IPS-18c (cell line): ENCODE data around the gene SEMA3C.

ENCODE experiments used
- H3K4me3 ChIP-seq: 2 replicates; pipeline ENCODE4 v1.7.0; 2013; ENCODE audit warnings: low read depth, mild to moderate bottlenecking, low read length, moderate library complexity; ENCODE audit not compliant: insufficient read depth
- H3K9me3 ChIP-seq: one replicate; pipeline ENCODE4 v1.6.1; 2013; ENCODE audit warnings: mild to moderate bottlenecking, low read length, moderate library complexity; ENCODE audit not compliant: control insufficient read depth, insufficient read depth

SEMA3C gene

GRCh38 chr7:80783186-80783677 lies 135.6 kb downstream of the SEMA3C start:
- H3K4me3 ChIP-seq = no peak overlapping the region
- no peaks in the 10 kb centered on the region for H3K9me3 ChIP-seq

DNA sequence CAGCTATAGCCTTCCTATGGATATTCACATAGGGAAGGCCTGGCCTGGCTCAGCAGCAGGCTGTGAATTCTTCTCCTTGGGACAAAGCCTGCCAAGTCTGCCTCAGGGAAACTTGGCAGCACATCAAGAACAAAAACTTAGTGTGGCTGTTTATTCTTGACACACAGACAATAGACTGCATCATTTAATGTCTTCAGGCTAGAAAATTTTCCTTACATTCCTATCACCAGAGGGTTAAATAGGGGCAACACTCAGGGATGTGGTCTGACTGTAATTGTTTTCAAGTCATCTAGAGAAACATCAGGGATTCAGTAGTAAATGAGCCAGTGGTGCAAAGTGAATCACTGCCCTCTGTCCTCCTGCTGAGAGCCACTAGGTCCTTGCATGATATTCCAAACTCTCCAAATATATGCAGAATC lies 137.3 kb downstream of the SEMA3C start:
- no peak overlapping the region for H3K4me3 ChIP-seq
- no peaks in the 10 kb centered on the region for H3K9me3 ChIP-seq

DNA sequence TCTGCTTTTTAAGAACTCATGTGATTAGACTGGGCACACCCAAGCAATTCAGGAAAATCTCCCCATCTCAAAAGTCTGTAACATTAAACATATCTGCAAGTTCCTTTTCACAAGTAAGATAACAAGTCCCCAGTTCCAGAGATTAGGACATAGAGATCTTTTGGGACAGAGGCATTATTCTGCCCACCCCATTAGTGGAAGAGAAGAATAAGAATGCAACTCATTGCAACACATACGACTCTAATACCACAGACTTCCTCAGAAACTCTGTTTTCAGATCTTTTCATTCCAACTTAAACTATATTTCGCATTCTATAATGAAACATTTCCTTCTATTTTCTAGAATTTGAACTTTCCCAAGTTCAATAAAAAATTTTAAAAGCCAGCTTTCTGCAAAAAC lies 137.7 kb downstream of the SEMA3C start:
- Histone ChIP-seq H3K9me3 (no peaks in the 10 kb centered on the region), H3K4me3 (no peak overlapping the region)

DNA sequence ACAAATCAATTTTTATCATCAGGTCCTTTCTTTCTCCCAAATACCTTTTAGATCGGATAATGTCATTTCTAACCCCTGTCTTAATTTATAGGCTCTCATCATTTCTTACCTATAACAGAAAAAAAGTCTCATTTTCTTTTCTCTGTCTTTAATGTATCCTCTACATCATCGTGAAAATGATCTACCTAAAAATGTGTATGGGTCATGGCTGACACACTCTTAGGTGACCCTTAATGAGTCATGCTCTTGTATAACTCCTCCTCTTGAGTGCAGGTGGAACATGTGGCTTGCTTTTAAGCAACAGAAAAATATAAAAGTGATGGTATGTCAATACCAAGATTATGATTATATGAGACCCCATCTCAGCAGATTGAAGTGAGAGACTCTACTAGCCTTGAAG lies 139.4 kb downstream of the SEMA3C start:
- H3K9me3 ChIP-seq = no peaks in the 10 kb centered on the region
- no peak overlapping the region for H3K4me3 ChIP-seq

DNA sequence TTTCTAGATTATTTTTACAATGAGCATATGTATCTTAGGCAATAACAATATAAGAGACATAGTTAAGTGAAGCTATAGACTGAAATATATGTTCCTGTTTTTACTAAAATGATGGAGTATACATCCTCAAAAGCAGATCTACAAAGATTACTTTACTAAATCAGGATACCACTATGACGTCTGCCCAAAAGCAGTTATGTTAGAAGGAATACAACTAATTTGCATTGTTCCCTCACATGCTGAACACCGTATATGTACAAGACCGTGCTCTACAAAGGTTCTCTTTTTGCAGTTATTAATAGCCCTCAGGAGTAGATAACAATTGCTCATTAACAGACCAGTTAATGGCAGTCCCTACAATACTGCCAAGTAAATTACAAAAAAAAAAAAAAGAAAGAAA lies 143.0 kb downstream of the SEMA3C start:
- Histone ChIP-seq H3K4me3 (no peak overlapping the region), H3K9me3 (no peaks in the 10 kb centered on the region)

- Histone ChIP-seq H3K9me3 (no peaks in the 10 kb centered on the region), H3K4me3 (no peak overlapping the region)
Measured at GRCh38 chr7:80775482-80775881, 143.4 kb downstream of the SEMA3C start.

DNA sequence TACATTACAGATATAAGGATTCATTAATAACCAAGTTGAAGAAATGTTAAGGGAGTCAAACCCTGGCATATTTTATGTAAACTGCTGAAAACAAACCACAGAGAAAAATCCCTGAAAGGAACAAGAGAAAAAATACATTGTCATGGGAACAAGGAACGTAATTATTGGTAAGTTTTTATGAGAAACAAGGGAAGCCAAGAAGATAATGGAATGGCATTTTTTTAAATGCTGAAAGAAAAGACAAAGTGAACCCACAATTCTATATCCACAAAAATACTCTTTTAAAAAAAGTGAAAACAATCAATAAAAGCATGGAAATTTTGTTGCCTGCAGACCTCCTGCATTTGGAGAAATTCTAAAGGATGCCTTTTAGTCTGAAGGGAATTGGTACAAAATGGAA lies 144.0 kb downstream of the SEMA3C start:
- H3K9me3 ChIP-seq = no peaks in the 10 kb centered on the region
- no peak overlapping the region for H3K4me3 ChIP-seq

- no peak overlapping the region for H3K4me3 ChIP-seq
Measured at GRCh38 chr7:80773787-80774508, 144.9 kb downstream of the SEMA3C start.

GRCh38 chr7:80772347-80772993 lies 146.4 kb downstream of the SEMA3C start:
- Histone ChIP-seq H3K4me3 (no peak overlapping the region), H3K9me3 (no peaks in the 10 kb centered on the region)

More at GRCh38 chr7:80773787-80774508, 144.9 kb downstream of the SEMA3C start:
- H3K9me3 ChIP-seq = no peaks in the 10 kb centered on the region

DNA sequence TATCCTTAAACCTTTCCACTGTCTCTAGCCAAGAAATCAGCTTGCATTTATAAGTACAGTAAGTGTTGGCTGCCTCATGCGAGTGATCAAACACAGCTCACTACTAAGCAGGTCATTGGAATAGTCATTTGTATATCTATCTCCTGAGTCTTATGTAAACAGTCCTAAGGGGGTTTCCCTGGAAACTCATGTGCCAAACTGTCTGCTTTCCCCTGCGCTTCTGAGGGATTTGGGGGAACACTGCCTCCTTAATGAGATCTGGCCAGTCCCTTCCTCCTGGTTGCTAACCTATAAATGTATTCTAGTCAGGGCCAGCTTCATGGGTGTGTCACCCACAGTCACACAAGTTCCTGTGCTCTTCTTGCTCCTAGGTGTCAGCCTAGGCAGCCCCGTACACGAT lies 147.3 kb downstream of the SEMA3C start:
- Histone ChIP-seq H3K9me3 (no peaks in the 10 kb centered on the region), H3K4me3 (no peak overlapping the region)

- H3K9me3 ChIP-seq = no peaks in the 10 kb centered on the region
- no peak overlapping the region for H3K4me3 ChIP-seq
Measured at GRCh38 chr7:80770675-80771081, 148.2 kb downstream of the SEMA3C start.

GRCh38 chr7:80770061-80770460 lies 148.8 kb downstream of the SEMA3C start:
- Histone ChIP-seq H3K4me3 (no peak overlapping the region), H3K9me3 (no peaks in the 10 kb centered on the region)

GRCh38 chr7:80768756-80769155 lies 150.1 kb downstream of the SEMA3C start:
- no peaks in the 10 kb centered on the region for H3K9me3 ChIP-seq

DNA sequence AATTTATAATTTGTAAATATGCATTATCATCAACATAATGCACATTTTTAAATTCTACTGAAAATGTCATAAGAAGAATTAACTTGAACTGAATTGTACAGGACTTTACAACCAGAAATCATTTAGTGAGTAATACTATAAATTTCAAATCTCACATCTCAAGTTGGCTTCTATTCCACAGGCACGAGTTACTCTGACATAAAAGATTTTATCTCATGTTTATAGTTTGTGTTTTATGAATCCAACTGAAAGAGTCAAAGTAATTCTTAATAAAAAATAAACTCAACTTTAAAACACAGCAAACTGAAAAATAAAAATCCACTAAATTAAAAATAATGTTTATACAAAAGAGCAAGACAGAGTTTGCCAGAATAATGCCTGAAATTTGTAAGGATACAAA lies 151.2 kb downstream of the SEMA3C start:
- Histone ChIP-seq H3K9me3 (no peaks in the 10 kb centered on the region), H3K4me3 (no peak overlapping the region)

More at GRCh38 chr7:80768756-80769155, 150.1 kb downstream of the SEMA3C start:
- H3K4me3 ChIP-seq = no peak overlapping the region

DNA sequence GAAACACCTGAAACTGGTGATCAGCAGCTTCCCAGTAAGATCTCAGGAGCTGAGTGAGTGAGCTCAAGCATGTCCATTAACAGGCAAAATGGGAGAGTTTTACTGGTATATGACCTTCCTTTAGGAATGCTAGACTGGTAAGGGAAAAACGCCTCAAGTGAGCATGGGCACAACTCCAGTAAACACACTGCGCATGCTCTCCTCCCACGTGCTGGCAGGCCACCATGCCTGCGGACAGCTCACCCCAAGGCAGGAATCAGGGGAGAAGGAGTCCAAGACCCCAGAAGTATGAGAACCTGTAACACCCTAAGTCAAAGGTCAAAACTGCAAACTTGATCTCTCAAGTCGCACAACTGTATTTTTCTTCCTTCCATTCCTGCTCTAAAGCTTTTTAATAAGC lies 152.1 kb downstream of the SEMA3C start:
- Histone ChIP-seq H3K9me3 (no peaks in the 10 kb centered on the region), H3K4me3 (no peak overlapping the region)

DNA sequence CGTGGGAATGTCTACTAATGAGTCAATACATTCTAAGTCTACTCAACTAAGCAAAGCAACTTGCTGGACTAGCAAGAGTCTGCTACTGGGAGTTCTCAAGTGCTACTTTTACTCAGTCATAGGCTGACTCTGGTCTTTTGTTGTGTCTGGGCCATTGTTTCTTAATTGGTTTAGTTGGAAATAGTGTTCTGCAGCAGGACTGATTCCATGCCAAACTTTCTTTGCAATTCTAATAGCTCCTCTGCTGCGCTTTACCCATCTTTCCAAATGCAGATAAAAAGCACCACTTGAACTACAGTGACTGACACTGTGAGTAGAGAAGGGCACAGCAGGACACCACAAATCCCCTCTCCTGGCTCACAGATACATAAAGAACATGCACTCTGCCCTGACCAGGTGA lies 154.7 kb downstream of the SEMA3C start:
- Histone ChIP-seq H3K9me3 (no peaks in the 10 kb centered on the region), H3K4me3 (no peak overlapping the region)

DNA sequence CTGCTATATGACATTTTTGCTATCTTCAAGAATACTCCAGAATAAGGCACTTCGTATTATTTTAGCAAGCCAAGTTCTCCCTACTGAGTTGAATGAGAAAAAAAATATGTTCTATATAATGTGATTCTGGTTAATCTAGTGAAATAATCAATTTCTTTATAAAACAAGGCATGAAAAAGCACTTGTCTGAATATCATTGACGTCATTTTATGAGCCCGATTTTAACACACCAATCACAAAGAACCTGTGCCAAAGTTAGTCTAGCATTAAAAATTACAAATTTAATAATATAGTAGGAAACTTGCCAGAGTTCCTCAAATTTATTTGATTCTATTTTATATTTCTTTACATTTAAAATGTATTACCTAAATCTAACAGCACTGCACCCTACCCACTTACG lies 155.1 kb downstream of the SEMA3C start:
- no peaks in the 10 kb centered on the region for H3K9me3 ChIP-seq

DNA sequence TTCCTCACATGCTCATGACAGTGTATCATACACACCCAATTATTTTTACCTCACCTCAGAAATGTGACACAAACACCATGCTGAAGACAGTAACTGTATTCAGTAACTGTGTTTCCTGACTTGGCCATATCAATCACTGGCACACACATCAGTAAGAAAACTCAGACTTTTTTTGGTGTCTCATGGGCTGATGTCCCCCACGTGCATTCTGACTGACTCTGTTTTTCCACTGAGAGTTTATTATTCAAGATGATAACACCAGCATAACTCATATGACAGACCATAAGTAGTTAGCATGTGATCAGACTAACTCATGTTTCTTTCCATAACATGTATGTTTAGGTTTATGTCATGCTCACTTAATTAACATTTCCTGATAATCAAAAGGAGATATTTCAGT lies 155.6 kb downstream of the SEMA3C start:
- H3K4me3 ChIP-seq = no peak overlapping the region
- no peaks in the 10 kb centered on the region for H3K9me3 ChIP-seq

More for the DNA sequence above, 155.1 kb downstream of the SEMA3C start:
- no peak overlapping the region for H3K4me3 ChIP-seq
